Right ventricle myocardium inferior (tissue), 1 donor: ENCODE data around the gene TELO2. TPM values are rescaled to one million over a fixed set of nuclear protein-coding genes. Genes with fewer than 3 reads are reported as not detected.
A peak's percentile ranks its signal among the peaks of the same experiment; 100 is the strongest.
"Not testable (repeated sequence)": the region's sequence is repeated elsewhere in the genome, so short reads cannot be mapped to it uniquely, and the experiment has no call there.

Experiments used
- ATAC-seq: fragments of 200-7000 bp; cut with Tn5 transposase; one replicate; pipeline ENCODE4 v1.9.1; 2020; ENCODE audit warnings: mild to moderate bottlenecking, moderate library complexity
- DNase-seq: peaks from one replicate; pipeline ENCODE4 v3.0.0; 2021; ENCODE audit errors: missing footprints
- intact Hi-C: fragments of 100-400 bp; cut with DNase I; formaldehyde crosslinking; loops from one replicate; pipeline ENCODE4 v1.11.0; 2022
- total RNA-seq: library from RNA; stranded (reverse); fragmentation: NEBNext Ultra II Directional; extraction: Animal tissue kit (Norgen Biotek cat#: 25700); gene quantifications from one replicate; pipeline ENCODE4 v1.2.1, GENCODE V29; 2021
- donor health status: DM: no; HTN: yes; CAD: no; lungs with severe emphysema.

The TELO2 gene
- total RNA-seq, 1 donor from 2014 or later: 18.9 TPM

GRCh38 chr16:1455190-1456171, 37.7 kb upstream of the TELO2 start:
- intact Hi-C loops: no loop called here
- no peak for ATAC-seq
- DNase-seq: peak; percentile 47

DNA sequence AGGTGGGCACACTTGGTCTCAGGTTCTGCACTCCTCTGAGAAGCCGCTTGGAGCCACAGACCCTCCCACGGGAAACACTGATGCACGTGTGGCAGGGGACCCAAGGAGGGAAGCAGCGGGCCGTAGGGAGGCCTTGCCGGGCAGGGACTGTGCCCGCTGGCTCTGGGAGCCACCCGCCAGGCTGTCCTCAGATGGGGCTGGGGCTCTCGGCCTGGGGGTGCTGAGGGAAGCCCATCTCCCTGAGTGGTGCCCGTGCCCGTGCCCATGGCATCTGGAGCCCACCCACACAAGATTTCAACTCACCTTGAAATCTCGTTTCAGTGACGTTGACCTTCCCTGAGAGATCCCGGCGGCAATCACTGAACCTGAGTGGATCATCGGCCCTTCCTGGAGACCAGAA, 36.2 kb upstream of the TELO2 start:
- intact Hi-C loops: no loop called here
- DNase-seq: peak; percentile 55
- no peak for ATAC-seq

DNA sequence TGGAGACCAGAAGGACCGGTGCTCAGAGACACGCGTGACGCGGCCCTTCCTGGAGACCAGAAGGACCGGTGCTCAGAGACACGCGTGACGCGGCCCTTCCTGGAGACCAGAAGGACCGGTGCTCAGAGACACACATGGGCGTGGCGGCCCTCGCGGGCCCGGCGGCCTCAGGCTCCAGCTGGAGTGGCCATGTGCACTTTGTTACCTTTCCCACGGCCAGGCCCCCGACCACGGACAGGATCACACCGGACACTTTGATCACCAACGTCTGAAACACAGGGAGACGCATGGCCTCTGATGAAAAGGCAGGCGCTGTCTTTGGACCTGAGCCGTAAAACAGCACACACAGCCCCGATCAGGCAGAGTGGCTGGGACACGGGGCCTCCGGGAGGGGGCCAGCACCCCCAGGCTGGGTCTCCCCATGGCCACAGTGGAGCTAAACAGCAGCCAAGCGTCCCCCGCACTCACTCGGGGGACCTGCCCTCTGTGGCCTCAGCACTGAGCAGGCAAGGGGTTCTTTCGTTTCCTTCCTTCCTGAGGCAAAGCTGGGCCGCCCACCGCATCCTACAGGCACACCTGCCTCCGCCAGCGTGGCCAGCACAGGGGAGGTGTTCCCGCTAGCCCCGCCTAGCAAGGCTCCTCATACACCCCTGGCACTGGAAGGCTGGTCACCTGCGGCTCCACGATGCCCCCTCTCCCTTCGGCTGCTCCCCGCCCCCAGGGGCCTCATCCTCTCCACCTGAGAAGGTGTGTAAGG, 35.5 kb upstream of the TELO2 start:
- intact Hi-C loops: no loop called here
- no peak for ATAC-seq
- peak; percentile 64 for DNase-seq

DNA sequence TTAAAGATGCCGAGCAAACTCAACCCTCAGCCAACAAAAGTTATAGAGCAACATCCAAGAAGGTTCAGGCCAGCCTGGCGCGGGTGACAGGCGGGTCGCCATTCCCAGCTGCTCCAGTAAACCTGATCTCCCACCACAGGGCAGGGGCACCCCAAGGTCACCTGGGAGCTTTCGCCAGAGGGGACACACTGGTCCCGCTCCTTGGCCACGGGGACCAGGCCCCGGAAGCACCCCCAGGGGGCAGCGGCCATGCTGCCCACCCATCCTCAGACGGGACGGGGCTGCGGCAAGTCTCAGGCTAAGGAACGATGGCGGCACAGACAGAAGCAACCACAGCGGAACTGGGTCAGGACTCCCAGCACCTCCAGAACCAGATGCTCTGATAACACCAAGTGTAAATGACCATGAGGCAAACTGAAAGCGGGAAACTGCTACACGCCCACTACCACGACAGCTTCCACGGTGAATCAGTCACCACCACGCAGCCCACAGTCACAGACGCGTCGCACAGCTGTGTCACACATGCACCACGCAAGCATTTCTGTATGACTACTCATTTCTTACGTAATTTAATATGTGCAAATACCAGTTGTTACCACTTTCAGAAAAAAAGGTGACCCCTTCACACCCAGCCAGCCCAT, 34.7 kb upstream of the TELO2 start:
- intact Hi-C loops: no loop called here
- DNase-seq (peak; percentile 32), ATAC-seq (no peak)

- ATAC-seq (no peak), DNase-seq (peak; percentile 23)
- intact Hi-C loops: no loop called here
Observed at GRCh38 chr16:1458977-1459341, 34.2 kb upstream of the TELO2 start.

GRCh38 chr16:1459967-1460366, 33.2 kb upstream of the TELO2 start:
- intact Hi-C loops: no loop called here
- ATAC-seq (no peak), DNase-seq (no peak)

GRCh38 chr16:1460602-1461138, 32.5 kb upstream of the TELO2 start:
- intact Hi-C loops: no loop called here
- ATAC-seq: no peak

GRCh38 chr16:1461146-1461545, 32.0 kb upstream of the TELO2 start:
- DNase-seq (no peak), ATAC-seq (no peak)
- intact Hi-C loops: no loop called here

More at GRCh38 chr16:1460602-1461138, 32.5 kb upstream of the TELO2 start:
- peak; percentile 63 for DNase-seq

- intact Hi-C loops: no loop called here
- ATAC-seq: no peak
- no peak for DNase-seq
Observed at GRCh38 chr16:1464196-1464893, 28.8 kb upstream of the TELO2 start.

DNA sequence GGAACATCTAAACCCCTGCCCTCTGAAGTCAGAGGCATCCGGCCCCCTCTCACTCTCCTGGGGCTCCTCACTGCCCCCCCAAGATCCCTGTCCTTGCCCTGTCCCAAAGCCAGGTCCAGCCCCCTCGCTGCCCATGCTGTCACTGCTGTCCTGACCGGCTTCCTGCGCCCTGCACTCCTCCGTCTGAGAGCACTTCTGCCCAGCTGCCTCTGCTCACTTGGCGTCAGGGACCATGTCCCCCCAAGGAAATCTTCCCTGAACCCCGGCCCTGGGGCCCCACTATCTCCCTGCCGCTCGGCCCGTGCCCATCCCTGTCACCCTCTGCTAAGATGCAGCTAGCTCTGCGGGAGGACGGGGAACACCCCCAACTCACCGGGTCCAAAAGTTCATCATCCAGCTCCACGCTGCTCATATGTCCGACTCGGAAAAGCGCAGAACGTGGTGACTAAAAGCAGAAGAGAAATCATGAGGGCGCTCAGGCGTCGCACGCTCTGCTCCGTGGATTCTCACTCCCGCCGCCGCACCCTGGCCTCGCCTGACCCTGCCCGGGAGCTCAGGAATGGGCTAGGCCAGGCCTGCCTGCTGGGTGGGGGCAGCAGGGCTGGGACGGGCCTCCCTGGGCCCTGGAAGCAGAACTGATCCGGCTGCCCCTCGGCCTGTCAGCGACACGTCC, 28.1 kb upstream of the TELO2 start:
- no peak for DNase-seq
- intact Hi-C loops: no loop called here
- no peak for ATAC-seq

DNA sequence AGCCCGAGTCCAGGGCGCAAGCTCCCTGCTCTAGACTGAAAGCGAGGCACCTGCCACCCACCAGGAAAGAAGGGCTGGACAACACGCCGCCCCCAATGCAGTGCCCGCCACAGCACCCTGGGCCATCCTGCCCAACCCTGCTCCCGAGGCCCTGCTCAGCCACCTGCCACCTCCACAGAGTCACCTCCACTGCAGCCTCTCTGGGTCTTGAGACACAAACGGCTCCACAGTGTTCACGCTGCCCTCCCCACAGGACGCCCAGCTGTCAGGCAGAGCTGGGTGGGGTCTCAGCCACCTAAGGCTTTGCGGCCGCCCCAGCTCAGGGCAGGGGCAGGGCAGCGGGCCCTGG, 27.6 kb upstream of the TELO2 start:
- DNase-seq: no peak
- ATAC-seq: no peak
- intact Hi-C loops: no loop called here

GRCh38 chr16:1466054-1466453, 27.1 kb upstream of the TELO2 start:
- intact Hi-C loops: no loop called here
- ATAC-seq: no peak
- no peak for DNase-seq

DNA sequence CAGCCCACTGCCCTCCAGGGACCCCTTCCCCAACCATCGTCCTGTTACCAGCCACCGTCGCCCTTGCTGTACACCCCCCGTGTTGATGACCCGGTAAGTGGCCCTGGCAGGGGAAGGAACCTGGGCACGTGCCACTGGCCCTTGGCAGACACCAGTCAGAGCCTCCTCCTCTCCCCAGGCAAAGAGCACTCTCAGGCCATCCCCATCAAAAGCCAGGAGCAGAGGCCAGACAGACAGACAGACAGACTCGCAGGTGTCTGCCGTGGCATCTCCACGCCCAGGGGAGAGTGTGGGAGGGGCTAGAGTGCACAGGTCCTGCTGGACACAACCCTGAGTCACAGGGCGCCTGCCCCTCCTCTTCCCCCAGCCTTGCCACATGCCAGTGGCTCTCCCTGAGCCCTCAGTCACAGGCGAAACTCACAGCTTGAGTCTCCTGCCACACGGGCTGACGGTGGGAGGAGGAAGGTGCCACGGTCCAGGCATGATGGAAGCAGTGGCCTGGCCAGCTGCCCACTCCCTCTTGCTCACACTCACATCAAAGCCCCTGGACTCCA, 26.1 kb upstream of the TELO2 start:
- no peak for DNase-seq
- ATAC-seq: peak; percentile 14
- intact Hi-C loops: no loop called here

DNA sequence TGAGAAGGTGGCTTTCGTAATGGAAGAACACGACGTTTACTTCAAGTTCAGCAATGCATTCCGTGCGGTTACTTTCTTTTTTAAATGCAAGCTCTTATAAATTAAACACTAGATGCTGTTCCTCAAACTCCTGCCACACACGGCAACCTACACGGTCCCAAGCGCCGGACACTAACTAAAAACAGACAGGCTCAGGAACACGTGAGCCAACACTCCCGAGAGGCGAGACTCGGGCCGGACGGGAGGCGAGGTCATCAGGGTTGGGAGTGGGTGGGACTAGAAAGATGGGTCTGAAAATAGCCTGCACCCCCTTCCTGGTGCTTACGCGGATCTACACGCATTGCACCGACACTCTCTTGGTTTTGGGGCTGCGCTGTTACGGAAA, 24.7 kb upstream of the TELO2 start:
- ATAC-seq: no peak
- intact Hi-C loops: no loop called here
- DNase-seq: no peak

DNA sequence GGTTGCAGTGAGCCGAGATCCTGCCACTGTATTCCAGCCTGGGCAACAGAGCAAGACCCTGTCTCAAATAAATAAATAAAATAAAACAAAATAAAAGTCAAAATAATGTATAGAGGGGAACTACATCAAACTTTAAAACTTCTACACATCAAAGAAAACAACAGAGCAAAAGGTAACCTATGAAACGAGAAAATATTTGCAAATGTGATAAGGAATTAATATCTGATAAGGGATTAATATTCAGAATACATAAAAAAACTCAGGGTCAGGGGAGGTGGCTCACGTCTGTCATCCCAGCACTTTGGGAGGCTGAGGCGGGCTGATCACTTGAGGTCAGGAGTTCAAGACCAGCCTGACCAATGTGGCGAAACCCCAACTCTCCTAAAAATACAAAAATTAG, 24.0 kb upstream of the TELO2 start:
- DNase-seq, ATAC-seq, intact Hi-C loops: not testable (repeated sequence)

DNA sequence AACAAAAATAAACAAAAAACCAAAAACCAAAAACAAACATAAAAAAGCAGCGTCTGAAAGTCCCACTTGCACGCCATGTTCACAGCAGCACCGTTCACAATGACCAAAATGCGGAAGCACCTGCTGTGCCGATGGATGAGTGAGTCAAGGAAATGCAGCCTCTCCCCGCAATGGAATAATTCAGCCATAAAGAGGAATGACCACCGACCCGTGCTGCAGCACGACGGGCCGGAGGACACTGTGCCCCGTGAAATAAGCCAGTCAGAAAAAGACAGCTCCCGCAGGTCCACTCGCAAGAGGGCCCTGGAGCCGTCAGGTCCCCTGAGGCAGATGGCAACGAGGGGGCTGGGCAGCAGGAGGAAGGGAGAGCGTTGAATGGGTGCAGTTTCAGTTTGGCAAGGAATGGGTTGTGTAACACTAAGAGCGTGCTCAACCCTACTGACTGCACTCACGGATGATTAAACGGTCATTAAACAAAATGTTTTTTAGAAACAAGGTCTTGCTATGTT, 23.4 kb upstream of the TELO2 start:
- no peak for ATAC-seq
- peak; percentile 72 for DNase-seq
- intact Hi-C loops: loop anchor here (5.0 kb wide), 1 partner anchor 42 kb away; no protein-coding TSS in a partner anchor

DNA sequence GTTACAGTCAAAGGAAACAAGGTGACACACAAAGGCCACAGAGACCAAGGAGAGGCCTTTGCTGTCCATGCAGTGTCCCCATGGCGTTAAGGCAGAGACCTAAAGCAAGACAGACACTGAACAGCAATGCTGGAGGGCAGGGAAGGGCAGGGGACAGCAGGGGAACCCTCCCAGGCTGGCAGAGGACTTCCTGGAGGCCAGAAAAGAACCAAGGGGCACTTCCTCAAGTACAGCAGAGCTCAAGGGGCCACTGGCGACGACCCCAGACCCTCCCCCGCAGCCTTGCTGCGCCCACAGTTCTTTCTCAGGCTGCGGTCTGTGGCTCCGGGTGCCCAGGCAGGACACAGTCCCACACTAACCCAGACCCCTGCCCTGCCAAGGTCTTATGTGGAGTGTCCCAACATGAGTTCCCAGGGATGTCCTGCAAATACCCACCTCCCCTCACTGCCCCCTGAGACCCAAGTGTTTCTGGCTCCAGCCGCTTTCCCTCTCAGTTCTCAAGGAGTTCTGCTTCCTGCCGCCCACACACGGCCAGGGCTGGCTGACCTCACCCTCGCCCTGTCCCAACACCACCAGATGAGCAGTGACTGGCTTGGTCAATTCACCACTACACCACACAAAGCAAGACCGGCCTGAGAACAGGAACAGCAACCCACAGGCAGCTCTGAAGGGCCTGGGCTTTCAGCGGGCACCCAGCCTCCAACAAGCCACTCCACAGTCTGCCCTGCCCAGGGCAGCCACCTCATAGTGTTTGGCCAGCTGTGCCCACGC, 22.5 kb upstream of the TELO2 start:
- DNase-seq (no peak), ATAC-seq (no peak)
- intact Hi-C loops: loop anchor here (5.0 kb wide), 1 partner anchor 43 kb away; no protein-coding TSS in a partner anchor
